HL-60 (cell line): Measurements from ENCODE around the gene MEIOSIN.

ENCODE experiments used
- DNase-seq, 2 experiments: peaks; one replicate each; pipeline ENCODE4 v3.0.0-alpha.2; 2010 to 2020; ENCODE audit warnings: low read depth in 1 of 2, low spot score in 1 of 2
- H3K27ac ChIP-seq: fragments of 250-450 bp; sonication (Bioruptor Pico); replicated peaks from 2 replicates; pipeline ENCODE4 v1.5.1; 2020; ENCODE audit warnings: mild to moderate bottlenecking, moderate library complexity
- H3K27me3 ChIP-seq: fragments of 250-450 bp; sonication (Bioruptor Pico); 2 replicates; pipeline ENCODE4 v1.5.1; 2021; ENCODE audit warnings: mild to moderate bottlenecking, moderate library complexity; ENCODE audit not compliant: insufficient read depth, poor library complexity, severe bottlenecking
- H3K4me3 ChIP-seq: replicated peaks from 2 replicates; pipeline ENCODE4 v1.5.1; 2011; ENCODE audit warnings: mild to moderate bottlenecking, control low read depth, low read length; ENCODE audit not compliant: insufficient read depth
- GABPA ChIP-seq: IDR thresholded peaks from 2 replicates; pipeline ENCODE4 v1.6.1; 2012; ENCODE audit warnings: low read depth
- POLR2AphosphoS5 ChIP-seq: IDR thresholded peaks from 2 replicates; pipeline ENCODE4 v1.6.1; 2012; ENCODE audit warnings: low read depth
- SPI1 ChIP-seq: IDR thresholded peaks from 2 replicates; pipeline ENCODE4 v1.6.1; 2012; ENCODE audit warnings: low read depth, mild to moderate bottlenecking, borderline replicate concordance
- TF ChIP-seq, protein P1 (sequence below): IDR thresholded peaks from 2 replicates; pipeline ENCODE4 v1.6.1; 2012; ENCODE audit warnings: low read depth; ENCODE audit not compliant: insufficient replicate concordance
- TF ChIP-seq, protein P2 (sequence below): IDR thresholded peaks from one replicate; pipeline ENCODE4 v1.5.1; 2011; ENCODE audit warnings: low read length, control low read depth, inconsistent platforms; ENCODE audit not compliant: insufficient read depth

Gene MEIOSIN

DNA sequence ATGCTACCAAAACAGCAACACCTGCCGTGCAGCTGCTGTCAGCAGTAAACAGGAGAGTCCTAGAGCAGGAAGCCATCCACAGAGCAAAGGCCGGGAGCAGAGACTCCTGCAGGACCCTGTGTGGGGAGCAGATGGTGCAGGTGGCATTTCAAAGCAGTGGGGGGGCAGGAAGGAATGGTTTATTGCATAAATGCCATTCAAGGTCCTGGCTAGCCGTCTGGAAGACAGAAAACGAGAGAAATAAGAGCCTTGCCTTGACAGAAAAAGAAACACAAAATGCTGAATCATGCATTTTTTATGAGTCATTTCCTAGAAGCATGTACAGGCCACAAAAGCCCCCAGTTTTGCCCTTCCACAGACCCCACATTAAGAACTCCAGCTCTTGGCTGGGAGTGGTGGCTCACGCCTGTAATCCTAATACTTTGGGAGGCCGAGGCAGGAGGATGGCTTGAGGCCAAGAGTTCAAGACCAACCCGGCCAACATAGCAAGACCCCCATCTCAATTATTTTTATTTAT lies 76.5 kb downstream of the MEIOSIN start:
- no peak overlapping the region for H3K27ac ChIP-seq
- H3K27me3 ChIP-seq: peaks cover 5% of the 10 kb centered on the region
- DNase-seq: no peak
- TF ChIP-seq, protein P1, sequence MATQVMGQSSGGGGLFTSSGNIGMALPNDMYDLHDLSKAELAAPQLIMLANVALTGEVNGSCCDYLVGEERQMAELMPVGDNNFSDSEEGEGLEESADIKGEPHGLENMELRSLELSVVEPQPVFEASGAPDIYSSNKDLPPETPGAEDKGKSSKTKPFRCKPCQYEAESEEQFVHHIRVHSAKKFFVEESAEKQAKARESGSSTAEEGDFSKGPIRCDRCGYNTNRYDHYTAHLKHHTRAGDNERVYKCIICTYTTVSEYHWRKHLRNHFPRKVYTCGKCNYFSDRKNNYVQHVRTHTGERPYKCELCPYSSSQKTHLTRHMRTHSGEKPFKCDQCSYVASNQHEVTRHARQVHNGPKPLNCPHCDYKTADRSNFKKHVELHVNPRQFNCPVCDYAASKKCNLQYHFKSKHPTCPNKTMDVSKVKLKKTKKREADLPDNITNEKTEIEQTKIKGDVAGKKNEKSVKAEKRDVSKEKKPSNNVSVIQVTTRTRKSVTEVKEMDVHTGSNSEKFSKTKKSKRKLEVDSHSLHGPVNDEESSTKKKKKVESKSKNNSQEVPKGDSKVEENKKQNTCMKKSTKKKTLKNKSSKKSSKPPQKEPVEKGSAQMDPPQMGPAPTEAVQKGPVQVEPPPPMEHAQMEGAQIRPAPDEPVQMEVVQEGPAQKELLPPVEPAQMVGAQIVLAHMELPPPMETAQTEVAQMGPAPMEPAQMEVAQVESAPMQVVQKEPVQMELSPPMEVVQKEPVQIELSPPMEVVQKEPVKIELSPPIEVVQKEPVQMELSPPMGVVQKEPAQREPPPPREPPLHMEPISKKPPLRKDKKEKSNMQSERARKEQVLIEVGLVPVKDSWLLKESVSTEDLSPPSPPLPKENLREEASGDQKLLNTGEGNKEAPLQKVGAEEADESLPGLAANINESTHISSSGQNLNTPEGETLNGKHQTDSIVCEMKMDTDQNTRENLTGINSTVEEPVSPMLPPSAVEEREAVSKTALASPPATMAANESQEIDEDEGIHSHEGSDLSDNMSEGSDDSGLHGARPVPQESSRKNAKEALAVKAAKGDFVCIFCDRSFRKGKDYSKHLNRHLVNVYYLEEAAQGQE: no peak
- TF ChIP-seq SPI1 (no peak), POLR2AphosphoS5 (no peak), GABPA (no peak)
- TF ChIP-seq, protein P2, sequence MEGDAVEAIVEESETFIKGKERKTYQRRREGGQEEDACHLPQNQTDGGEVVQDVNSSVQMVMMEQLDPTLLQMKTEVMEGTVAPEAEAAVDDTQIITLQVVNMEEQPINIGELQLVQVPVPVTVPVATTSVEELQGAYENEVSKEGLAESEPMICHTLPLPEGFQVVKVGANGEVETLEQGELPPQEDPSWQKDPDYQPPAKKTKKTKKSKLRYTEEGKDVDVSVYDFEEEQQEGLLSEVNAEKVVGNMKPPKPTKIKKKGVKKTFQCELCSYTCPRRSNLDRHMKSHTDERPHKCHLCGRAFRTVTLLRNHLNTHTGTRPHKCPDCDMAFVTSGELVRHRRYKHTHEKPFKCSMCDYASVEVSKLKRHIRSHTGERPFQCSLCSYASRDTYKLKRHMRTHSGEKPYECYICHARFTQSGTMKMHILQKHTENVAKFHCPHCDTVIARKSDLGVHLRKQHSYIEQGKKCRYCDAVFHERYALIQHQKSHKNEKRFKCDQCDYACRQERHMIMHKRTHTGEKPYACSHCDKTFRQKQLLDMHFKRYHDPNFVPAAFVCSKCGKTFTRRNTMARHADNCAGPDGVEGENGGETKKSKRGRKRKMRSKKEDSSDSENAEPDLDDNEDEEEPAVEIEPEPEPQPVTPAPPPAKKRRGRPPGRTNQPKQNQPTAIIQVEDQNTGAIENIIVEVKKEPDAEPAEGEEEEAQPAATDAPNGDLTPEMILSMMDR: no peak
- H3K4me3 ChIP-seq: no peak overlapping the region

DNA sequence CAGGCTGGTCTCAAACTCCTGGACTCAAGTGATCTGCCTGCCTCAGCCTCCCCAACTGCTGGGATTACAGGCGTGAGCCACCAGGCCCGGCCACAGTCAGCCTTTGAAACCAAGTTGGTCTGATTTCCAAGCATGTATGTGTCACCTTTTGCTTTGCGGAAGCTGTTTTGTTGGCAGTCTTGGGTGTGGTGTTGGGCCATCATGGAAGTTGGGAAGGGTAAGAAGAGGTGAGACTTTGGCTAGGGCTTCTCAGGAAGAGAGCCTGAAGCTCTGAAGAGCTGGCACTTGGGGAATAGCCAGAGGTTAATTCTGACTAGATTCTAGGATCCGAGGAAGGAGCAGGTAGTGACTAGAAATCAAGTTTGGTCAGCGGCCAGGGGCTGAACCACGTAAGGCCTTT lies 79.1 kb downstream of the MEIOSIN start:
- H3K27me3 ChIP-seq: no peaks in the 10 kb centered on the region
- H3K4me3 ChIP-seq: no peak overlapping the region
- no peak for TF ChIP-seq GABPA
- DNase-seq: no peak
- H3K27ac ChIP-seq: no peak overlapping the region
